CD4-positive, alpha-beta T cell treated with Interleukin-15 for 4 hours (primary cell): ENCODE results near the gene MRPL19.
"Not testable (repeated sequence)": the region's sequence is repeated elsewhere in the genome, so short reads cannot be mapped to it uniquely, and the experiment has no call there.

ENCODE experiments used
- DNase-seq: peaks from one replicate; pipeline ENCODE4 v3.0.0-alpha.2; 2020; ENCODE audit warnings: low spot score

The MRPL19 gene

GRCh38 chr2:75667884-75668283 lies 21.3 kb downstream of the MRPL19 start:
- no peak for DNase-seq

- DNase-seq = not testable (repeated sequence)
Measured at GRCh38 chr2:75675423-75675822, 28.8 kb downstream of the MRPL19 start.

GRCh38 chr2:75675908-75676307 lies 29.3 kb downstream of the MRPL19 start:
- DNase-seq = no peak

DNA sequence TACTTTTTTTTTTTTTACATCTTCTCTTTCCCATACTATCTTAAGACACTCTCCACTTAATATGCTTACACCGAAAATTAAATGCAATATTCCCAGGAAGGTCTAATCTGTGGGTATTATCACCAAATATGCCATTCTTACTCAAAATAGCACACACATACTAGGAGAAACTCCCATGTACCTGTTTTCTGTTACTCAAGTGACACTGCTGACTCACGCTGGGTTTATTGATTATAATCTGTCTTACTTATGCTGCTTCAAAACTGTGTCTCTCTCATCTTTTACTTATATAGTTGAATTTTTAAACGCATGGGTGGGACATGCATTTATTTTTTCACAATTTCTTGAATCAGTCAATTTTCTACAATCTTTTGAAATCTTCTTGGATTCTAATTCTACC lies 29.9 kb downstream of the MRPL19 start:
- DNase-seq = no peak

DNA sequence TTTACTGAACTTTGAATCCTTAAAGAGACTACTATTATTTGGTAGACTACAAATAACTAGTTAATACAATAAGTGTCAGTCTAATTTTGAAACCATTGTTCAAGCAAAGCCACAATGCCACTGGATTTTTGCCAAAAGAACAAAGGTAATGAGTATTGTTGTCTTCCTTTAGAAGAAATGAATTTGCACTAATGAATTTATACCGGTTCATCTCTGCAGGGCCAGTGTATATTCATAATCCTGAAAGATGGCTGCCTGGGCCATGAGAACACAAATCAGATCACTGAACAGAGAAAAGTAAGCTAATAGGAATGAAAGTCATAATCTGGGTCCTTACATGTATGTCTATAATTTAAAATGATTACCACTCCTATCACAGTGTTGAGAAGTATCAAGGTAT lies 33.0 kb downstream of the MRPL19 start:
- no peak for DNase-seq

DNA sequence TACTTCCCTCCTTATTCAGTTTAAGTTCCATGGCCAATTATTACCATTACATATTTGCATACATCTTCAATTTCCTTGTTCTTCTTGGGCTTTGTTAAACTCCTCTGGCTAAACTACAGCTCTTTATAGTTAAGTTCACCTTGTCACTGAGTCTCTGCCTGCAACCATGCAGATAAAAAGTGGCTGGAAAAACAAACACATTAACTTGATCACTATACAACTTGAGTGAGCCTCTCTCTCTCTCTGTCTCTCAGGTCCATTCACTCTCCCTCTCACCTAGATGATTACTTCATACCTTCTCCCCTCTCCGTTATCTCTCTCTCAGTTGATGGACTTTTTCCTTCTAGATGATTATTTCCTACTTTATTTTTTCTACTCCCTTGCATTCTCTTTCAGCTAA lies 33.8 kb downstream of the MRPL19 start:
- no peak for DNase-seq

- DNase-seq = not testable (repeated sequence)
Measured at GRCh38 chr2:75683430-75683829, 36.8 kb downstream of the MRPL19 start.

DNA sequence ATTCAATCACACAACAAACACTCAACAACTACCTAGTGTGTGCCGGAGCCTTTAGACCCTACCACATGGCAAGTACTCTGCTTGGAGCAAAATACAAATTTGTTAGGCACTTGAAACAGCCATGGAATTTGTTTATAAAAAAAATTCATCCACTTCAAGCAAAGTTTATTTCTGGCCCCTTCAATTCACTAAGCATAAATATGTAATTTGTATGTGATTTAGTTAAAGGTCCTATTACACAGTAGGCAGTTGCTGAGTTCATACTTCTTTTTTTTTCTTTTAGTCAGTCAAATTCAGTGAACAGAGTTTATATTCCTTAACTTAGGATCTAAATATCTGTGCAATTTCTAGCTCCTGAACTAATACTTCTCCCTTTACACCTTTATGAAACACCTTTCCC lies 41.6 kb downstream of the MRPL19 start:
- no peak for DNase-seq

DNA sequence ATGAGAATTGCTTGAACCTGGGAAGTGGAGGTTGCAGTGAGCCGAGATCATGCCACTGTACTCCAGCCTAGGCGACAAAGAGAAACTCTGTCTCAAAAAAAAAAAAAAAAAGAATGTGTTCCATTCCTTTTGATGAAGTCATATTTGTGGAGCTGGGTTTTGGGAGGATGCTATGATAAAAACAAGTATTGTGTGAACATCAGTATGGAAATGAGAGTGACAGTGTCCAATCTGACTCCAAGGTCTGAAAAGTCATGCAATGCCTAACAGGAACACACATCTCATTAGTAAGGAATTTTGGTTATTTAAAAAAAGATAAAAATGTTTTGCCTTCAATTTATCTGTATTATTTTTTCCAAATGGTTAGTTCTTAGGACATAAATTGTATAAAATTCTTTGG lies 52.3 kb downstream of the MRPL19 start:
- DNase-seq = no peak

DNA sequence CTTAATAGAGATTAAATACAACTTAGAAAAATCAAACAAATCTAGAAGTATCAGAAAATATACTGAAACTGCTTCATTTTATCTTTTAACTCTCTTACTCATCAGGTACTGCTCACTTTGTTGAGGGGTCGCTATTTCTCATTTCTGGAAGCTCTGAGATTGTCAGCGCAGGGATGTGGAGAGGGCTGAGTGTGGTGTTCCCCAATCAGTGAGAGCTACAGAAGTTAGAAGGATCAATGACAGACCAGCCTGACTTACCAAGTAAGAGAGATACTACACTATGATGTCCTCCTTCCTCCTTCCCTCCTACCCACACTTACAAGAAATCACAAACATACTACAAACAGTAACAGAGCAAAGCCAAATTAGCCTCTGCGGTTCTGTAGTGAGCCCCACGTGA lies 56.0 kb downstream of the MRPL19 start:
- no peak for DNase-seq

DNA sequence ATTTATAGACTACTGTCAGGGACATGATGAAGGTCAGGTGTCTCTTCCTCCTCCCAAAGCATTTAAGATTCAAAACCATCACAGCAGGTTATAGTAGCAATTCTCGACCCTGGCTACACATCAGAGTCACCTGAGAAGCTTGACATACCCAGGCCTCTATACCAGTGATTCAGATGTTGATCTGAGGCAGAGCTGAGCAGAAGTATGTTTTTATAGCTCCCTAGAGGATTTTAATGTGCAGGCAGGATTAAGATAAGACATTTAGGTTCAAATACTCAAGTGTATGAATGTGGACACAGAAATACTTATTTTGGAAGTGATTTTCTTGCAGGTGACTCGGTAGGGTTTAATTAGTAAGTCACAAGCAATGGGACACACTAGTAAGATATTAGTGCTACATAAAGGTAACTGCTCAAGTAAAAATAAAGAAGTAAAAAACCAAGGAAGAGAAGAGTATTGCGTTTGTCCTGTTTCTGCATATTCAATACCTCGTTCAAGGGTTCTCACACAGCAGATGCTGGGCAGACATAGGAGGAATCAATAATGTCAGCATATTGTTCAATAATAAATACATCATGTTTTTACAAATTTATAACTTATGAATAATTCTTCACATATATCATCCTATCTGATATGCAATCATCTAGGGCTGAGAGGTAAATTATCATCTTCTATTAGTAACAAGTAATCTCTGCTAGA lies 57.2 kb downstream of the MRPL19 start:
- no peak for DNase-seq

GRCh38 chr2:75705921-75706320 lies 59.3 kb downstream of the MRPL19 start:
- no peak for DNase-seq

DNA sequence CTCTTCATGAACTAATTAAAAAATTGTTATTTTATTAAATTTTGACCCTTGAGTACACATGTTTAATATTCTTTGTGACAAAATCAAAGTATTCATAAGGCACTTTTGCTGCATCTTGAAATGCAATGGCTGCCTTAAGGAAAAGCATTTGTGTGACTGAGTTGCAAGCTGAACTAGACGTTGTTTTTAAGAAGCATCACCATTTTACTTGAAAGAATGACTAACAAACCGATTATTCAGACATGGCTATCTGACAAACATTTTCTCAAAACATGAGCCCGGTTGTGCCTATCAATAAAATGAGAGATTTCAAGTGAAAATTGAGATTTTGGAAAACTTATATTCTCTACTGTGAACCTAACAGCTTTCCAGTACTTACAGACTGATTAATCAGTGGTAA lies 61.3 kb downstream of the MRPL19 start:
- no peak for DNase-seq

DNA sequence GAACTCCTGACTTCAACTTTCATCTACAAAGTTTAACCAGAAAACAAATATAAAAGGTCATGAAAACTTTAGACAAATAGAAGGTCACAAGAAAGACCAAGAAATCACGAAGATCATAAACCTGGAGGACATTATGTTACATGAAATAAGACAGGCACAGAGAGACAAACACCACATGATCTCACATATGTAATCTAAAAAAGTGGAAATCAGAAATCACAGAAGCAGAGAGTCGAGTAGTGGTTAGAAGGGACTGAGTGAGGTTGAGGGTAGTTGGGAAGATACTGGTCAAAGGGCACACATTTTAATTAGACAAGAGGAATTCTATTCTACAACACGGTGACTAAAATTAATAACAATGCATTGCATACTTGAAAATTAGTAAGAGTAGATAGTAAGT lies 62.7 kb downstream of the MRPL19 start:
- DNase-seq = no peak

GRCh38 chr2:75710220-75710576 lies 63.6 kb downstream of the MRPL19 start:
- DNase-seq = no peak

GRCh38 chr2:75710577-75711253 lies 64.1 kb downstream of the MRPL19 start, which contains the start of gene GCFC2:
Gene GCFC2 (minus strand): TSS chr2:75710915. CDS start chr2:75710855, 60 bp downstream.
- peak; percentile 83 for DNase-seq

GRCh38 chr2:75711590-75711989 lies 65.0 kb downstream of the MRPL19 start:
- not testable (repeated sequence) for DNase-seq

GRCh38 chr2:75716406-75716805 lies 69.8 kb downstream of the MRPL19 start:
- no peak for DNase-seq

DNA sequence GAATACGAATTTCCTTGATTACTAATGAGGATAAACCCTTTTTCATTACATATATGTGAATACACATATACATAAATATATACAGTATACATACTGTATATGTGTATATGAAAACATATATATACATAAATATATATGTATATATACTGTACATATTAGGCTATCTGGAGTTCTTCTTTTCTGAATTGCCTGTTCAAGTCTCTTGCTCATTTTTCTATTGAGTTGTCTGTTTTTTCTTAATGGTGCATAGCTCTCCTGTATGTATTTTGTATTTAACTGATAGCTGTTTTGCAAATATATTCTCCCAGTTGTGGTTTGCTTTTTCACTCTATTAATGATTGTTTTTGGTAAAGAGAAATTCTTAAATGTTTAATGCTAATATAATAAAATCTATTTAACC lies 73.0 kb downstream of the MRPL19 start:
- DNase-seq = no peak

DNA sequence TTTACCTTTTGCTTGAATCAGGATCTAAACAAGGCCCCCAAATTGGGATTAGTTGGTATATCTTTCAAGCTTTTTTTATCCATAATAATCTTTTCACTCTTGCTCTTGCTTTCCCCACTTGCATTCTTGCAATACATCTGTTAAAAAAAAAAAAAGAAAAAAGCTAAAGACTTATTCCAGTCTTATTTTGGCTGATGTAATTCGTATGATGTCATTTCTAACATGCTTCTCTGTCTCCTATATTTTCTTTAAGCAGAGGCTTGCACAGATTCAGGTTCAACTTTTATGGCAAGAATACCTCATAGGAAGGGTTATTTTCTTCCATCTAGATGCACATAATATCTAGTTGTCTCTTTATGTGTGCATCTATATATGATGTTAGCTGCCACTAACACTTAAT lies 73.9 kb downstream of the MRPL19 start:
- DNase-seq = no peak

- DNase-seq = no peak
Measured at GRCh38 chr2:75722687-75723086, 76.1 kb downstream of the MRPL19 start.

DNA sequence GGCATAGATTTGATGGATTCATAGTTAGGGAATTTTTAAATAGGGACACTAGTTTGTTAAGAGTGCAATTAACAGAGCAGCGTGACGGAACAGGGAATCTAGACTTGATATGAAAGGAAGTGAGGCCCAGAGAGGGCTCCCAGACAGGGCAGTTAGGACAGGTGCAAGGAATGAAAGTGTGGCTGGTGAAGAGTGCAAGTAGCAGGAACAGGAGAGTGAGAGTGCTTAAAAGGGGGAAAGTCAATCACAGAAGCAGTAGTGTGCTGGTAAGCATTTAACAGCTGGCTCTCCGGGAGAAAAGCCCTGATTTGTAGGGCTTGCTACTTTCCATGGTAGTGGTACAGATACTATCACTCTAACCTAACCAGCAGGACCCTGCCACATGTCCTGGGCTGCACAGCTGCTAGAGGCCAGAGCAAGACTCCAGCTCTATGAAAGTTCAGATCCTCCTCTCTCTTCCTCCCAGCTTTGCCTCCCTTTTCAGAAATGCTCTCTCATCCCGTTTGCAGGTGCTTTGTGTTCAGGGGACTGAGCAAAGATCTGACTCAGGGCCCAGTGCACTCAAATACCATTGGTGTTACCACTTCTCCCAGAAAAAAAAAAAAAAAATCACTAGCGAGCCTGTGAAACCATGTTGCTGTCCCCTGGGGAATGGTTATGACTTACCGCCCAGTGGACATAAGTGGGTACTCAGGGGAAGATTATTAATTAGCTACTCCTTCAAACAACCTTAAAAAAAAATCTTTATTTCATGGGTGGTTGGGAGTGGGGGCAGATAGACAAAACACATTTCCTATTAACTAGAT lies 82.2 kb downstream of the MRPL19 start:
- DNase-seq = no peak

GRCh38 chr2:75729861-75730260 lies 83.3 kb downstream of the MRPL19 start:
- DNase-seq = no peak
